Suprapubic skin (tissue), 4 donors: ENCODE data around the gene DBH. TPM values are rescaled to one million over a fixed set of nuclear protein-coding genes. Genes with fewer than 3 reads are reported as not detected.

ENCODE experiments used
- DNase-seq, 2 donors: peaks; one replicate each; pipeline ENCODE4 v3.0.0-alpha.2; 2019; ENCODE audit warnings: low spot score in 2 of 2
- H3K27ac ChIP-seq: fragments of 200-600 bp; sonication (generic); one replicate; pipeline ENCODE4 v1.5.1; 2019
- H3K27me3 ChIP-seq: fragments of 200-600 bp; sonication (generic); one replicate; pipeline ENCODE4 v1.5.1; 2019
- H3K36me3 ChIP-seq: fragments of 200-600 bp; sonication (generic); one replicate; pipeline ENCODE4 v1.5.1; 2019
- H3K4me1 ChIP-seq: fragments of 200-600 bp; sonication (generic); one replicate; pipeline ENCODE4 v1.5.1; 2019
- H3K4me3 ChIP-seq: fragments of 200-600 bp; sonication (generic); one replicate; pipeline ENCODE4 v1.5.1; 2019; ENCODE audit warnings: mild to moderate bottlenecking
- H3K9me3 ChIP-seq: fragments of 200-600 bp; sonication (generic); one replicate; pipeline ENCODE4 v1.5.1; 2019
- CTCF ChIP-seq, 2 donors: fragments of 200-600 bp in 1 of 2; fragments of 450-650 bp in 1 of 2; sonication (generic) in 1 of 2; IDR thresholded peaks; one replicate each; pipeline ENCODE4 v1.5.1; 2016 to 2019; ENCODE audit warnings: antibody characterized with exemption in 2 of 2, mild to moderate bottlenecking in 1 of 2, moderate library complexity in 1 of 2
- EP300 ChIP-seq: sonication (generic); formaldehyde crosslinking; IDR thresholded peaks from one replicate; pipeline ENCODE4 v1.6.1; 2017; ENCODE audit warnings: antibody characterized with exemption
- POLR2A ChIP-seq, 2 donors: fragments of 450-650 bp; IDR thresholded peaks; one replicate each; pipeline ENCODE4 v1.6.1; 2017; ENCODE audit warnings: antibody characterized with exemption in 2 of 2, mild to moderate bottlenecking in 2 of 2, moderate library complexity in 2 of 2
- POLR2AphosphoS5 ChIP-seq, 3 donors: sonication (generic); formaldehyde crosslinking; IDR thresholded peaks; one replicate each; pipeline ENCODE4 v1.6.1; 2017; ENCODE audit warnings: antibody characterized with exemption in 3 of 3
- WGBS: methylation state at CpG from one replicate; pipeline ENCODE4 v1.1.5; 2018; 5-methylcytosine and 5-hydroxymethylcytosine counted together
- total RNA-seq, 4 donors: library from RNA; depleted of rRNA; stranded (reverse); fragments of >200 nt; gene quantifications; one replicate each; pipeline ENCODE4 v1.1.0, GENCODE V29; 2016

The DBH gene
- total RNA-seq, 4 donors from 2014 or later: not detected

GRCh38 chr9:133696071-133696472 is 59.9 kb downstream of the DBH start:
- Histone ChIP-seq H3K27ac (no peak overlapping the region), H3K36me3 (no peaks in the 10 kb centered on the region), H3K27me3 (peaks cover 22% of the 10 kb centered on the region), H3K9me3 (no peaks in the 10 kb centered on the region), H3K4me3 (no peak overlapping the region), H3K4me1 (peaks cover under 1% of the 10 kb centered on the region)
- no peak for TF ChIP-seq POLR2AphosphoS5 (IDR thresholded peaks at IDR 0.05)
- TF ChIP-seq CTCF (IDR thresholded peaks at IDR 0.05): no peak
- TF ChIP-seq EP300: no peak
- TF ChIP-seq POLR2A (IDR thresholded peaks at IDR 0.05): no peak
- DNase-seq: no peak
- 89% methylated on average over 9 of the region's 12 CpGs for WGBS

GRCh38 chr9:133699546-133699945 is 63.4 kb downstream of the DBH start:
- peaks cover 24% of the 10 kb centered on the region for H3K4me1 ChIP-seq
- 96% methylated on average over 6 of the region's 6 CpGs for WGBS
- H3K27ac ChIP-seq: no peak overlapping the region
- peaks cover 51% of the 10 kb centered on the region for H3K27me3 ChIP-seq
- no peak for TF ChIP-seq EP300
- TF ChIP-seq CTCF (IDR thresholded peaks at IDR 0.05): no peak
- no peak for TF ChIP-seq POLR2A (IDR thresholded peaks at IDR 0.05)
- no peak for TF ChIP-seq POLR2AphosphoS5 (IDR thresholded peaks at IDR 0.05)
- DNase-seq: no peak
- H3K4me3 ChIP-seq: no peak overlapping the region
- no peaks in the 10 kb centered on the region for H3K36me3 ChIP-seq
- no peaks in the 10 kb centered on the region for H3K9me3 ChIP-seq

- DNase-seq: peak in 1 of 2 donors; percentile 22
- Histone ChIP-seq H3K27me3 (peaks cover 47% of the 10 kb centered on the region), H3K4me1 (peaks cover 24% of the 10 kb centered on the region), H3K4me3 (no peak overlapping the region), H3K36me3 (no peaks in the 10 kb centered on the region), H3K9me3 (no peaks in the 10 kb centered on the region), H3K27ac (no peak overlapping the region)
- no peak for TF ChIP-seq POLR2A (IDR thresholded peaks at IDR 0.05)
- no peak for TF ChIP-seq POLR2AphosphoS5 (IDR thresholded peaks at IDR 0.05)
- no peak for TF ChIP-seq CTCF (IDR thresholded peaks at IDR 0.05)
- no peak for TF ChIP-seq EP300
- WGBS: 74% methylated on average over 4 of the region's 4 CpGs
These were observed 64.7 kb downstream of the DBH start for GRCh38 chr9:133700819-133701320.

GRCh38 chr9:133701321-133701980 is 65.3 kb downstream of the DBH start:
- H3K4me1 ChIP-seq: peaks cover 24% of the 10 kb centered on the region
- 39% methylated on average over 31 of the region's 33 CpGs for WGBS
- H3K36me3 ChIP-seq: no peaks in the 10 kb centered on the region
- DNase-seq: peak in 1 of 2 donors; percentile 50
- no peak for TF ChIP-seq CTCF (IDR thresholded peaks at IDR 0.05)
- TF ChIP-seq EP300: no peak
- TF ChIP-seq POLR2A (IDR thresholded peaks at IDR 0.05): no peak
- TF ChIP-seq POLR2AphosphoS5 (IDR thresholded peaks at IDR 0.05): no peak
- H3K9me3 ChIP-seq: no peaks in the 10 kb centered on the region
- peaks cover 42% of the 10 kb centered on the region for H3K27me3 ChIP-seq
- no peak overlapping the region for H3K27ac ChIP-seq
- H3K4me3 ChIP-seq: no peak overlapping the region

- TF ChIP-seq POLR2A (IDR thresholded peaks at IDR 0.05): no peak
- no peak for TF ChIP-seq EP300
- TF ChIP-seq POLR2AphosphoS5 (IDR thresholded peaks at IDR 0.05): no peak
- TF ChIP-seq CTCF (IDR thresholded peaks at IDR 0.05): no peak
- peaks cover 29% of the 10 kb centered on the region for H3K4me1 ChIP-seq
- H3K36me3 ChIP-seq: no peaks in the 10 kb centered on the region
- peak in 1 of 2 donors; percentile 56 for DNase-seq
- H3K27me3 ChIP-seq: peaks cover 42% of the 10 kb centered on the region
- no peak overlapping the region for H3K27ac ChIP-seq
- 9% methylated on average over 18 of the region's 39 CpGs for WGBS
- peak overlapping the region; percentile 34 for H3K4me3 ChIP-seq
- H3K9me3 ChIP-seq: no peaks in the 10 kb centered on the region
These were observed 66.0 kb downstream of the DBH start for GRCh38 chr9:133701981-133702797.
